Neural cell (in vitro differentiated cells): Measurements from ENCODE around the gene FBXL15. TPM values are rescaled to one million over a fixed set of nuclear protein-coding genes. Genes with fewer than 3 reads are reported as not detected.

Experiments
- H2AFZ ChIP-seq: fragments of 200-600, 300-800 bp; sonication (generic), shearing (Covaris generic); 2 replicates; pipeline ENCODE4 v1.6.0; 2014; ENCODE audit warnings: low read depth, mild to moderate bottlenecking, antibody characterized with exemption, low read length, moderate library complexity
- H3F3A ChIP-seq: fragments of 200-600 bp; shearing (Covaris generic); 2 replicates; pipeline ENCODE4 v1.6.1; 2016; ENCODE audit warnings: mild to moderate bottlenecking, moderate library complexity, mixed read lengths, antibody characterized with exemption, low read length; ENCODE audit not compliant: insufficient read depth, poor library complexity, severe bottlenecking
- H3K27ac ChIP-seq: fragments of 200-600, 300-800 bp; sonication (generic), shearing (Covaris generic); 2 replicates; pipeline ENCODE4 v1.5.1; 2014; ENCODE audit warnings: mild to moderate bottlenecking, low read length, moderate library complexity
- H3K27me3 ChIP-seq: fragments of 300-800, 200-600 bp; sonication (generic), shearing (Covaris generic); 2 replicates; pipeline ENCODE4 v1.6.0; 2014; ENCODE audit warnings: mild to moderate bottlenecking, low read depth, low read length, moderate library complexity; ENCODE audit not compliant: insufficient read depth
- H3K36me3 ChIP-seq: fragments of 300-800, 200-600 bp; sonication (generic), shearing (Covaris generic); 2 replicates; pipeline ENCODE4 v1.5.1; 2014; ENCODE audit warnings: mild to moderate bottlenecking, antibody characterized with exemption, low read length, moderate library complexity; ENCODE audit not compliant: insufficient read depth
- H3K4me2 ChIP-seq: fragments of 300-800, 200-600 bp; sonication (generic), shearing (Covaris generic); 2 replicates; pipeline ENCODE4 v1.6.0; 2014; ENCODE audit warnings: mild to moderate bottlenecking, low read length
- H3K4me3 ChIP-seq: fragments of 300-800, 200-600 bp; sonication (generic), shearing (Covaris generic); 2 replicates; pipeline ENCODE4 v1.5.1; 2014; ENCODE audit warnings: mild to moderate bottlenecking, low read length, moderate library complexity
- H3K79me2 ChIP-seq: fragments of 200-600 bp; shearing (Covaris generic); replicated peaks from 2 replicates; pipeline ENCODE4 v1.6.0; 2014; ENCODE audit warnings: mild to moderate bottlenecking, low read length, moderate library complexity; ENCODE audit not compliant: insufficient read depth
- H3K9ac ChIP-seq: fragments of 300-800, 200-600 bp; sonication (generic), shearing (Covaris generic); 2 replicates; pipeline ENCODE4 v1.6.1; 2016; ENCODE audit warnings: mild to moderate bottlenecking, low read length, mixed read lengths
- H3K9me2 ChIP-seq: fragments of 200-600 bp; shearing (Covaris generic); 2 replicates; pipeline ENCODE4 v1.6.1; 2016; ENCODE audit warnings: mild to moderate bottlenecking, low read length, mixed read lengths; ENCODE audit not compliant: insufficient read depth
- H3K9me3 ChIP-seq: fragments of 200-600, 300-800 bp; sonication (generic), shearing (Covaris generic); 2 replicates; pipeline ENCODE4 v1.6.1; 2016; ENCODE audit warnings: mild to moderate bottlenecking, mixed run types, low read length, moderate library complexity, mixed read lengths
- H4K20me1 ChIP-seq: fragments of 200-600 bp; shearing (Covaris generic); 2 replicates; pipeline ENCODE4 v1.6.1; 2016; ENCODE audit warnings: mild to moderate bottlenecking, mixed run types; ENCODE audit not compliant: insufficient read depth
- CTCF ChIP-seq: fragments of 450-650 bp; IDR thresholded peaks from 2 replicates; pipeline ENCODE4 v1.5.1; 2014; ENCODE audit warnings: antibody characterized with exemption, mild to moderate bottlenecking, moderate library complexity; ENCODE audit not compliant: poor library complexity, severe bottlenecking
- EP300 ChIP-seq: fragments of 450-650 bp; conservative IDR thresholded peaks from 2 replicates; pipeline ENCODE4 v1.6.1; 2014; ENCODE audit warnings: antibody characterized with exemption, mild to moderate bottlenecking, moderate library complexity; ENCODE audit not compliant: poor library complexity, severe bottlenecking
- EZH2 ChIP-seq: fragments of 200-600, 300-800 bp; shearing (Covaris generic), sonication (generic); IDR thresholded peaks from 2 replicates; pipeline ENCODE4 v1.6.1; 2014; ENCODE audit warnings: antibody characterized with exemption, low read length, borderline replicate concordance, mild to moderate bottlenecking; ENCODE audit not compliant: insufficient read depth, poor library complexity, severe bottlenecking
- MXI1 ChIP-seq: fragments of 450-650 bp; conservative IDR thresholded peaks from 2 replicates; pipeline ENCODE4 v1.6.1; 2014; ENCODE audit warnings: antibody characterized with exemption, mild to moderate bottlenecking; ENCODE audit not compliant: poor library complexity, severe bottlenecking
- POLR2AphosphoS5 ChIP-seq: IDR thresholded peaks from 2 replicates; pipeline ENCODE4 v1.6.1; 2012
- RAD21 ChIP-seq: fragments of 450-650 bp; conservative IDR thresholded peaks from 2 replicates; pipeline ENCODE4 v1.6.1; 2014; ENCODE audit warnings: antibody characterized with exemption, mild to moderate bottlenecking, moderate library complexity
- REST ChIP-seq: IDR thresholded peaks from 2 replicates; pipeline ENCODE4 v1.6.1; 2012; ENCODE audit warnings: borderline replicate concordance
- SMC3 ChIP-seq: fragments of 450-650 bp; conservative IDR thresholded peaks from 2 replicates; pipeline ENCODE4 v1.6.1; 2014; ENCODE audit warnings: antibody characterized with exemption, mild to moderate bottlenecking, moderate library complexity; ENCODE audit not compliant: poor library complexity
- TAF1 ChIP-seq: IDR thresholded peaks from 2 replicates; pipeline ENCODE4 v1.6.1; 2012; ENCODE audit warnings: low read depth
- polyA plus RNA-seq: library from polyadenylated mRNA; depleted of rRNA; stranded (reverse); fragments of >200 nt; gene quantifications from 2 replicates; pipeline ENCODE4 v1.2.3, GENCODE V29; 2014

Gene FBXL15
- polyA plus RNA-seq, 1 donor from 2014 or later = 37.8 TPM

DNA sequence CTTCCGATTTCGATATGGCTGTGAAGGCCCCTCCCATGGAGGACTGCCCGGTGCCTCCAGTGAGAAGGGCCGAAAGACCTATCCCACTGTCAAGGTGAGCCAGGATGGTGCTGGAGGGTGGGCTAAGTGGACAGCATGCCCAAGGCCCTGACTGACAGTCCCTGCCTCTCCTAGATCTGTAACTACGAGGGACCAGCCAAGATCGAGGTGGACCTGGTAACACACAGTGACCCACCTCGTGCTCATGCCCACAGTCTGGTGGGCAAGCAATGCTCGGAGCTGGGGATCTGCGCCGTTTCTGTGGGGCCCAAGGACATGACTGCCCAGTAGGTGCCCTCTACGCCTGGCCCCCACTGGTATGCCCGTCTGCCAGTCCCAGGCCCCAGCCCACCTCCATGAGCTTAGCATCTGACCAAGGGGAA, 23.9 kb upstream of the FBXL15 start:
- H3F3A ChIP-seq = no peaks in the 10 kb centered on the region
- no peak overlapping the region for H3K4me2 ChIP-seq
- H3K27me3 ChIP-seq = peaks cover 32% of the 10 kb centered on the region
- no peak overlapping the region for H2AFZ ChIP-seq
- no peak overlapping the region for H3K4me3 ChIP-seq
- no peaks in the 10 kb centered on the region for H3K9me2 ChIP-seq
- no peaks in the 10 kb centered on the region for H3K79me2 ChIP-seq
- no peaks in the 10 kb centered on the region for H3K36me3 ChIP-seq
- H3K9me3 ChIP-seq = no peaks in the 10 kb centered on the region
- no peak for TF ChIP-seq CTCF
- no peak for TF ChIP-seq SMC3
- no peak for TF ChIP-seq EZH2
- no peak for TF ChIP-seq REST
- TF ChIP-seq RAD21 = no peak
- no peak for TF ChIP-seq TAF1
- no peak for TF ChIP-seq EP300
- TF ChIP-seq POLR2AphosphoS5 = no peak
- TF ChIP-seq MXI1 = no peak
- no peak overlapping the region for H3K9ac ChIP-seq
- no peaks in the 10 kb centered on the region for H4K20me1 ChIP-seq
- no peak overlapping the region for H3K27ac ChIP-seq

- Histone ChIP-seq H3K9me2 (no peaks in the 10 kb centered on the region), H3K9ac (no peak overlapping the region), H3K79me2 (no peaks in the 10 kb centered on the region), H3K27me3 (peaks cover 28% of the 10 kb centered on the region), H3K9me3 (no peaks in the 10 kb centered on the region), H3K4me2 (no peak overlapping the region), H3K36me3 (no peaks in the 10 kb centered on the region), H3F3A (no peaks in the 10 kb centered on the region), H3K27ac (no peak overlapping the region), H4K20me1 (no peaks in the 10 kb centered on the region), H3K4me3 (no peak overlapping the region), H2AFZ (no peak overlapping the region)
- TF ChIP-seq POLR2AphosphoS5 (no peak), REST (no peak), CTCF (no peak), TAF1 (no peak), EP300 (no peak), RAD21 (no peak), EZH2 (no peak), SMC3 (no peak), MXI1 (no peak)
Measured at GRCh38 chr10:102397222-102398171, 23.1 kb upstream of the FBXL15 start.
